ENCODE measurements around the gene SND1.

The SND1 gene

DNA sequence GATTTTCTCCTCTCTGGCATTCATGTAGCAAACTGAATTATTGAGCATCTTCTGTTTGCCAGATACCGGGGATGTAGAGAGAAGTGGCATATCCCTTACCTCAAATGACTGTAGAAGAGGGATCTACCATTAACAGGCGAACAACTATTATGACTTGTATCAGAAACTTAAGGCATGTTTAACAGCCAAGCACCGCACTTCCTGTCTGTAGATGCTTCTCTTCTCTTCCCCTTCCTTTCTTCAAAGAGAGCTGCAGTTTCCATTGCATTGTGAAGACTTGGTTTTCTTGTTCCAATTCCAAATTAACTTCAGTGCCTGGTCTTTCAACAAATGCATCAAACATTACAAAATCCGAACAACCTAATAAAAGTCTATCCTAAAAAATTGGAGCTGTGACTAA is 330.0 kb downstream of the SND1 start:
- TF ChIP-seq ZNF565 (CRISPR knock-in tag; conservative IDR thresholded peaks at IDR 0.05; ENCODE audit: low read depth) (no peak), ZFP30 (CRISPR knock-in tag; IDR thresholded peaks at IDR 0.05) (no peak)
- TF ChIP-seq, protein P1, sequence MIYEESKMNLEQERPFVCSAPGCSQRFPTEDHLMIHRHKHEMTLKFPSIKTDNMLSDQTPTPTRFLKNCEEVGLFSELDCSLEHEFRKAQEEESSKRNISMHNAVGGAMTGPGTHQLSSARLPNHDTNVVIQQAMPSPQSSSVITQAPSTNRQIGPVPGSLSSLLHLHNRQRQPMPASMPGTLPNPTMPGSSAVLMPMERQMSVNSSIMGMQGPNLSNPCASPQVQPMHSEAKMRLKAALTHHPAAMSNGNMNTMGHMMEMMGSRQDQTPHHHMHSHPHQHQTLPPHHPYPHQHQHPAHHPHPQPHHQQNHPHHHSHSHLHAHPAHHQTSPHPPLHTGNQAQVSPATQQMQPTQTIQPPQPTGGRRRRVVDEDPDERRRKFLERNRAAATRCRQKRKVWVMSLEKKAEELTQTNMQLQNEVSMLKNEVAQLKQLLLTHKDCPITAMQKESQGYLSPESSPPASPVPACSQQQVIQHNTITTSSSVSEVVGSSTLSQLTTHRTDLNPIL (CRISPR knock-in tag; IDR thresholded peaks at IDR 0.05; ENCODE audit: low read depth): no peak
- TF ChIP-seq, protein P2, sequence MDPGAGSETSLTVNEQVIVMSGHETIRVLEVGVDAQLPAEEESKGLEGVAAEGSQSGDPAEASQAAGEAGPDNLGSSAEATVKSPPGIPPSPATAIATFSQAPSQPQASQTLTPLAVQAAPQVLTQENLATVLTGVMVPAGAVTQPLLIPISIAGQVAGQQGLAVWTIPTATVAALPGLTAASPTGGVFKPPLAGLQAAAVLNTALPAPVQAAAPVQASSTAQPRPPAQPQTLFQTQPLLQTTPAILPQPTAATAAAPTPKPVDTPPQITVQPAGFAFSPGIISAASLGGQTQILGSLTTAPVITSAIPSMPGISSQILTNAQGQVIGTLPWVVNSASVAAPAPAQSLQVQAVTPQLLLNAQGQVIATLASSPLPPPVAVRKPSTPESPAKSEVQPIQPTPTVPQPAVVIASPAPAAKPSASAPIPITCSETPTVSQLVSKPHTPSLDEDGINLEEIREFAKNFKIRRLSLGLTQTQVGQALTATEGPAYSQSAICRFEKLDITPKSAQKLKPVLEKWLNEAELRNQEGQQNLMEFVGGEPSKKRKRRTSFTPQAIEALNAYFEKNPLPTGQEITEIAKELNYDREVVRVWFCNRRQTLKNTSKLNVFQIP (CRISPR knock-in tag; IDR thresholded peaks at IDR 0.05; ENCODE audit: borderline replicate concordance, low read depth): no peak
- ATAC-seq: no peak

DNA sequence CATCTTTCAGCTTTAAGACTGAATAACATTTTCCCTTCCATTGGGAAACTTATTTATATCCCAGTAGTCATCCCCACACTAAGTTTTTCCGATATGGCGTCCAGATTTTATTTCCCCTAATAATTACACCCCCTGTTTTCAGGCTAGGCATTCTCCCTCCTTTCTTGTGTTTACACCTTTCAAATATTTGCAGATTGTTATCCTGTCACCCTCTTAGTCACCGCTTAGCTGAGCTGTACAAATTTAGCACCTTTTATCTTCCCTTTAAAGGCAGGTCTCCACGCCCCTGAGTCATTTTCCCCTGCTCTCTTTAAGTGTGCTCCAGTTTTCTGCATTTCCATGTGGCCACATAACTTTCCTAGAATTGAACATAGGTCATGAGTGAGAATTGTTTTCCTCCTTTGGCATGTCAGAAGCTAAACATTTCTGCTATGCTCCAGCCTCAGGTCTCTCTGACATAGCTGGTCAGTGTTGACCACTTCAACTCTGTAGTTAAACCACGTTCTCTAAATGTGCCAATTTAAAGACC is 331.9 kb downstream of the SND1 start:
- ATAC-seq: no peak
- TF ChIP-seq, protein P3, sequence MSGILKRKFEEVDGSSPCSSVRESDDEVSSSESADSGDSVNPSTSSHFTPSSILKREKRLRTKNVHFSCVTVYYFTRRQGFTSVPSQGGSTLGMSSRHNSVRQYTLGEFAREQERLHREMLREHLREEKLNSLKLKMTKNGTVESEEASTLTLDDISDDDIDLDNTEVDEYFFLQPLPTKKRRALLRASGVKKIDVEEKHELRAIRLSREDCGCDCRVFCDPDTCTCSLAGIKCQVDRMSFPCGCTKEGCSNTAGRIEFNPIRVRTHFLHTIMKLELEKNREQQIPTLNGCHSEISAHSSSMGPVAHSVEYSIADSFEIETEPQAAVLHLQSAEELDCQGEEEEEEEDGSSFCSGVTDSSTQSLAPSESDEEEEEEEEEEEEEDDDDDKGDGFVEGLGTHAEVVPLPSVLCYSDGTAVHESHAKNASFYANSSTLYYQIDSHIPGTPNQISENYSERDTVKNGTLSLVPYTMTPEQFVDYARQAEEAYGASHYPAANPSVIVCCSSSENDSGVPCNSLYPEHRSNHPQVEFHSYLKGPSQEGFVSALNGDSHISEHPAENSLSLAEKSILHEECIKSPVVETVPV (CRISPR knock-in tag; IDR thresholded peaks at IDR 0.05): no peak
- TF ChIP-seq CSDC2 (CRISPR knock-in tag; IDR thresholded peaks at IDR 0.05): no peak
- TF ChIP-seq RARB (CRISPR knock-in tag; IDR thresholded peaks at IDR 0.05): no peak
- no peak for TF ChIP-seq ZFP3 (CRISPR knock-in tag; IDR thresholded peaks at IDR 0.05)
- no peak for TF ChIP-seq ARNTL (CRISPR knock-in tag; IDR thresholded peaks at IDR 0.05; ENCODE audit: borderline replicate concordance, low read depth)
- TF ChIP-seq ZC3H10 (CRISPR knock-in tag; IDR thresholded peaks at IDR 0.05): no peak
- TF ChIP-seq ZNF70 (CRISPR knock-in tag; IDR thresholded peaks at IDR 0.05): no peak
- TF ChIP-seq OSR1 (CRISPR knock-in tag; IDR thresholded peaks at IDR 0.05): no peak
- TF ChIP-seq ZNF8 (CRISPR knock-in tag; IDR thresholded peaks at IDR 0.05): no peak
- TF ChIP-seq ZNF565 (CRISPR knock-in tag; conservative IDR thresholded peaks at IDR 0.05; ENCODE audit: low read depth): no peak
- TF ChIP-seq PPARA (CRISPR knock-in tag; IDR thresholded peaks at IDR 0.05; ENCODE audit: borderline replicate concordance): no peak
- TF ChIP-seq TOX (CRISPR knock-in tag; IDR thresholded peaks at IDR 0.05; ENCODE audit: borderline replicate concordance): no peak
- TF ChIP-seq SNAI2 (CRISPR knock-in tag; IDR thresholded peaks at IDR 0.05): no peak
- no peak for TF ChIP-seq ISL1 (CRISPR knock-in tag; IDR thresholded peaks at IDR 0.05)
- TF ChIP-seq ESRRG (CRISPR knock-in tag; IDR thresholded peaks at IDR 0.05): no peak
- TF ChIP-seq GLIS3 (CRISPR knock-in tag; IDR thresholded peaks at IDR 0.05): no peak
- TF ChIP-seq, protein P4, sequence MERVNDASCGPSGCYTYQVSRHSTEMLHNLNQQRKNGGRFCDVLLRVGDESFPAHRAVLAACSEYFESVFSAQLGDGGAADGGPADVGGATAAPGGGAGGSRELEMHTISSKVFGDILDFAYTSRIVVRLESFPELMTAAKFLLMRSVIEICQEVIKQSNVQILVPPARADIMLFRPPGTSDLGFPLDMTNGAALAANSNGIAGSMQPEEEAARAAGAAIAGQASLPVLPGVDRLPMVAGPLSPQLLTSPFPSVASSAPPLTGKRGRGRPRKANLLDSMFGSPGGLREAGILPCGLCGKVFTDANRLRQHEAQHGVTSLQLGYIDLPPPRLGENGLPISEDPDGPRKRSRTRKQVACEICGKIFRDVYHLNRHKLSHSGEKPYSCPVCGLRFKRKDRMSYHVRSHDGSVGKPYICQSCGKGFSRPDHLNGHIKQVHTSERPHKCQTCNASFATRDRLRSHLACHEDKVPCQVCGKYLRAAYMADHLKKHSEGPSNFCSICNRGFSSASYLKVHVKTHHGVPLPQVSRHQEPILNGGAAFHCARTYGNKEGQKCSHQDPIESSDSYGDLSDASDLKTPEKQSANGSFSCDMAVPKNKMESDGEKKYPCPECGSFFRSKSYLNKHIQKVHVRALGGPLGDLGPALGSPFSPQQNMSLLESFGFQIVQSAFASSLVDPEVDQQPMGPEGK (CRISPR knock-in tag; IDR thresholded peaks at IDR 0.05; ENCODE audit: borderline replicate concordance): no peak
- TF ChIP-seq BACH2 (CRISPR knock-in tag; IDR thresholded peaks at IDR 0.05; ENCODE audit: borderline replicate concordance): no peak

DNA sequence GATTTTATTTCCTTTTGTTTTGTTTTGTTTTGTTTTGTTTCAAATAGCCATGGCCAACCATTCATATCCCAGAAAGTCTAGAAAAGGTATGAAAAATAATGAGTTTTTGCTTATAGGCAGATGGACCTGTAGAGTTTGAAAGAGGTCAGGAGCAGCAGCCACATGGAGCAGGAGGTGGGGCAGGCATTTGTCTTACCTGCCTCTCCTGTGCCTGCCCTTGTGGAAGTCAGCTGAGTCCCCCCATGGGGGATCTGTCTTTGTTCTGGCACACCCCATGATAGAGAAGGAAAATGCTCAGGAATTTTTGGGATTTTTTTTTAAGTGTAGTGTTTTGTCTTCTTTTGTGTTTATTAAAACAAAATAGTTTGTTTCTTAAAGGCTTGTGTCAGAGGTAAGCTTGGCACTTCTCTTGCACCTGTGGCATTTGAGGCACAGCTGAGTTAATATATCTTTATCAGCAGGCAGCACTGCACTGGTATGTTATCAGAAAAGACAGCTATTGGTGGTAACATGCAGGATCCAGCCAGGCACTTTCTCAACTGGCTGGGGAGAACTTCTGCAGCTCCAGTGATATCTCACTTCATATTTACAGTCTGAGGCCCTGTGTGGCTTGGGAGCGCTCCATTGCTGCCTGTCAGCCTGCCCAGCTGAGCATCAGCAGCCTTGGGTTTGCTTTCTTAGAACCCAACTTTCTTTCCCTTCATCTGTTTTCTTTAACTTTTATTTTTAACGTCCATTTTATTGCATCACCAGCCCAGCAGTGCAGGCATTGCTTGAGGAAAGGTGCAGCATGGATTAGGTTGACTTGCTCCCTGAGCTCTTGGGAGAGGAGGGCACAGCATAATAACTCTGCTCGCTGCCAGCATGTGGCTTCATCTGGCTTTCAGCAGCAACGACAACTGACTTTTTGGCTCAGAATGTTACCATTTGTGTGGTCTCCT is 334.9 kb downstream of the SND1 start:
- no peak for ATAC-seq
- TF ChIP-seq CSDC2 (CRISPR knock-in tag; IDR thresholded peaks at IDR 0.05) (no peak), GLIS3 (CRISPR knock-in tag; IDR thresholded peaks at IDR 0.05) (no peak), RARB (CRISPR knock-in tag; IDR thresholded peaks at IDR 0.05) (no peak), ZFP3 (CRISPR knock-in tag; IDR thresholded peaks at IDR 0.05) (no peak), TOX (CRISPR knock-in tag; IDR thresholded peaks at IDR 0.05; ENCODE audit: borderline replicate concordance) (no peak), SNAI2 (CRISPR knock-in tag; IDR thresholded peaks at IDR 0.05) (no peak), ZNF70 (CRISPR knock-in tag; IDR thresholded peaks at IDR 0.05) (no peak), PPARA (CRISPR knock-in tag; IDR thresholded peaks at IDR 0.05; ENCODE audit: borderline replicate concordance) (no peak), BACH2 (CRISPR knock-in tag; IDR thresholded peaks at IDR 0.05; ENCODE audit: borderline replicate concordance) (no peak), ZNF565 (CRISPR knock-in tag; conservative IDR thresholded peaks at IDR 0.05; ENCODE audit: low read depth) (no peak), ARNTL (CRISPR knock-in tag; IDR thresholded peaks at IDR 0.05; ENCODE audit: borderline replicate concordance, low read depth) (no peak), OSR1 (CRISPR knock-in tag; IDR thresholded peaks at IDR 0.05) (no peak), ZFP30 (CRISPR knock-in tag; IDR thresholded peaks at IDR 0.05) (no peak)
- TF ChIP-seq, protein P3 (CRISPR knock-in tag; IDR thresholded peaks at IDR 0.05): no peak
- TF ChIP-seq, protein P1 (CRISPR knock-in tag; IDR thresholded peaks at IDR 0.05; ENCODE audit: low read depth): no peak
- TF ChIP-seq, protein P4 (CRISPR knock-in tag; IDR thresholded peaks at IDR 0.05; ENCODE audit: borderline replicate concordance): no peak
- TF ChIP-seq, protein P2 (CRISPR knock-in tag; IDR thresholded peaks at IDR 0.05; ENCODE audit: borderline replicate concordance, low read depth): no peak
